Ovary (tissue), 9 donors: ENCODE data around the gene ETF1. TPM values are rescaled to one million over a fixed set of nuclear protein-coding genes. Genes with fewer than 3 reads are reported as not detected.

Experiments
- DNase-seq, 5 donors: peaks; one replicate each; pipeline ENCODE4 v3.0.0-alpha.2; 2019 to 2020
- H3K27ac ChIP-seq, 2 donors: fragments of 200-600 bp; one replicate each; pipeline versions ENCODE4 v1.5.1 to v1.8.0; 2019 to 2022
- H3K27me3 ChIP-seq: fragments of 200-600 bp; one replicate; pipeline ENCODE4 v1.8.0; 2022
- H3K36me3 ChIP-seq: fragments of 200-600 bp; sonication (generic); one replicate; pipeline ENCODE4 v1.5.1; 2019
- H3K4me1 ChIP-seq: one replicate; pipeline ENCODE4 v1.8.1; 2013; ENCODE audit warnings: mild to moderate bottlenecking, moderate library complexity; ENCODE audit not compliant: insufficient read depth
- H3K4me3 ChIP-seq: fragments of 200-600 bp; sonication (generic); one replicate; pipeline ENCODE4 v1.5.1; 2017
- H3K9me3 ChIP-seq, 2 donors: fragments of 200-600 bp in 1 of 2; sonication (generic) in 1 of 2; one replicate each; pipeline versions ENCODE4 v1.5.1 to v1.8.1; 2013 to 2019; ENCODE audit warnings: mild to moderate bottlenecking in 1 of 2, moderate library complexity in 1 of 2
- EP300 ChIP-seq: sonication (generic); formaldehyde crosslinking; IDR thresholded peaks from one replicate; pipeline ENCODE4 v1.6.1; 2017; ENCODE audit warnings: antibody characterized with exemption
- POLR2A ChIP-seq: fragments of 450-650 bp; IDR thresholded peaks from one replicate; pipeline ENCODE4 v1.6.1; 2017; ENCODE audit warnings: antibody characterized with exemption, mild to moderate bottlenecking, moderate library complexity
- WGBS, 3 donors: extraction: QIAGEN DNeasy Blood & Tissue Kit in 1 of 3; methylation state at CpG; one replicate each; pipeline versions ENCODE4 v1.1.5 to v1.1.7; 2013 to 2017; 5-methylcytosine and 5-hydroxymethylcytosine counted together
- intact Hi-C, 4 donors: fragments of 100-400 bp; cut with DNase I; formaldehyde crosslinking; loops; one replicate each; pipeline versions ENCODE4 v1.11.0 to v1.15.1; 2022 to 2023
- polyA plus RNA-seq, 2 donors: library from polyadenylated mRNA; stranded (reverse); fragments of 200-250 nt in 1 of 2; fragments of 350-450 nt in 1 of 2; fragmentation: Illumina TruSeq in 1 of 2; extraction: RNeasy Lipid Tissue Mini Kit (QIAGEN cat#74804) in 1 of 2; gene quantifications; one replicate each; pipeline ENCODE4 v1.2.3, GENCODE V29; 2013 to 2014
- total RNA-seq, 7 donors: library from RNA; depleted of rRNA in 2 of 7; stranded (reverse); fragments of >200 nt in 2 of 7; fragmentation: NEBNext Ultra II Directional in 3 of 7; extraction: Animal tissue kit (Norgen Biotek cat#: 25700) in 3 of 7; gene quantifications; one replicate each; pipeline versions ENCODE4 v1.1.0 to v1.2.4, GENCODE V29; 2016 to 2023
- TF ChIP-seq, protein P1 (sequence below), 3 donors: fragments of 450-650 bp in 2 of 3; fragments of 200-600 bp in 1 of 3; IDR thresholded peaks; one replicate each; pipeline versions ENCODE4 v1.5.1 to v1.8.0; 2016 to 2022; ENCODE audit warnings: antibody characterized with exemption in 3 of 3, mild to moderate bottlenecking in 1 of 3
- donor health status: DM: no; HTN: no; CAD: no; lungs with moderate emphysema.
- donor health status: DM: no; HTN: no; CAD: no.
- donor health status: Bipolar disorder and iron deficiency.
- donor health status: DM: yes; HTN: yes; CAD: no.
- donor health status: DM: no; HTN: no; CAD: no.
- donor health status: DM: yes; HTN: yes; CAD: no.

The ETF1 gene
- total and polyA plus RNA-seq, 9 donors, result 29.3 to 106 (median 68.3) TPM

DNA sequence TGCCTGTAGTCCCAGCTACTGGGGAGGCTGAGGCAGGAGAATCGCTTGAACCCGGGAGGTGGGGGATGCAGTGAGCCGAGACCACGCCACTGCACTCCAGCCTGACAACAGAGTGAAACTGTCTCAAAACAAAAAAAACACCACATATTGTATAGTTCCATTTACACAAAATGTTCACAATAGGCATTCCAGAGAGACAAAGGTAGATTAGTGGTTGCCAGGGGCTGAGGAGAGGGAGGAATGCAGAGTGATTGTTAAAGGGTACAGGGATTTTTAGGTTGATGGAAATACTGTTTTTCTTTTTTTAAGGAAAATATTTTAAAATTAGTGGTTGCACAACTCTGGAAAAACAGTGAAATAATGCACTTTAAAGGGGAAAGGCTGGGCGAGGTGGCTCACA lies 19.6 kb downstream of the ETF1 start:
- Histone ChIP-seq H3K9me3 (no peaks in the 10 kb centered on the region), H3K4me1 (no peaks in the 10 kb centered on the region), H3K27ac (no peak overlapping the region), H3K4me3 (no peak overlapping the region), H3K27me3 (no peaks in the 10 kb centered on the region), H3K36me3 (no peaks in the 10 kb centered on the region)
- intact Hi-C loops, result no loop called here
- TF ChIP-seq EP300, result no peak
- TF ChIP-seq POLR2A, result no peak
- TF ChIP-seq, protein P1, sequence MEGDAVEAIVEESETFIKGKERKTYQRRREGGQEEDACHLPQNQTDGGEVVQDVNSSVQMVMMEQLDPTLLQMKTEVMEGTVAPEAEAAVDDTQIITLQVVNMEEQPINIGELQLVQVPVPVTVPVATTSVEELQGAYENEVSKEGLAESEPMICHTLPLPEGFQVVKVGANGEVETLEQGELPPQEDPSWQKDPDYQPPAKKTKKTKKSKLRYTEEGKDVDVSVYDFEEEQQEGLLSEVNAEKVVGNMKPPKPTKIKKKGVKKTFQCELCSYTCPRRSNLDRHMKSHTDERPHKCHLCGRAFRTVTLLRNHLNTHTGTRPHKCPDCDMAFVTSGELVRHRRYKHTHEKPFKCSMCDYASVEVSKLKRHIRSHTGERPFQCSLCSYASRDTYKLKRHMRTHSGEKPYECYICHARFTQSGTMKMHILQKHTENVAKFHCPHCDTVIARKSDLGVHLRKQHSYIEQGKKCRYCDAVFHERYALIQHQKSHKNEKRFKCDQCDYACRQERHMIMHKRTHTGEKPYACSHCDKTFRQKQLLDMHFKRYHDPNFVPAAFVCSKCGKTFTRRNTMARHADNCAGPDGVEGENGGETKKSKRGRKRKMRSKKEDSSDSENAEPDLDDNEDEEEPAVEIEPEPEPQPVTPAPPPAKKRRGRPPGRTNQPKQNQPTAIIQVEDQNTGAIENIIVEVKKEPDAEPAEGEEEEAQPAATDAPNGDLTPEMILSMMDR (IDR thresholded peaks at IDR 0.05), result no peak
- WGBS, 3 donors, result 95 to 96% (median 96%) methylated on average over 5 of the region's 5 CpGs
- no peak for DNase-seq

DNA sequence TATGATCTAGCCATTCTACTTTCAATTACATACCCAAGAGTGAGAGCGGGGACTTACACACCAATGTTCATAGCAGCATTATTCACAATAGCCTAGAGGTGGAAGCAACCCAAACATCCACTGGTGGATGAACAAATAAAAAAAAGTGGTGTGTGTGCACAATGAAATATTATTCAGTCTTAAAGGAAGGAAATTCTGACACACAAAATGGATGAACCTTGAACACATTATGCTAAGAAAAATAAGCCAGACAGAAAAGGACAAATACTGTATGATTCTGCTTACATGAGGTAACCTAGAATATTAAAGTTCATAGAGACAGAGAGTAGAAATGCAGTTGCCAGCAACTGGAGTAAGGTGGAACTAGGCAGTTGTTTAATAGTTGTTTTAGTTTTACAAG lies 22.1 kb downstream of the ETF1 start:
- TF ChIP-seq, protein P1 (IDR thresholded peaks at IDR 0.05), result no peak
- no peak for TF ChIP-seq POLR2A
- TF ChIP-seq EP300, result no peak
- Histone ChIP-seq H3K36me3 (no peaks in the 10 kb centered on the region), H3K4me3 (no peak overlapping the region), H3K4me1 (no peaks in the 10 kb centered on the region), H3K27ac (no peak overlapping the region), H3K9me3 (no peaks in the 10 kb centered on the region), H3K27me3 (no peaks in the 10 kb centered on the region)
- intact Hi-C loops, result no loop called here
- WGBS, 3 donors, result 85 to 100% (median 86%) methylated on average over 1 of the region's 1 CpG
- DNase-seq, result no peak

DNA sequence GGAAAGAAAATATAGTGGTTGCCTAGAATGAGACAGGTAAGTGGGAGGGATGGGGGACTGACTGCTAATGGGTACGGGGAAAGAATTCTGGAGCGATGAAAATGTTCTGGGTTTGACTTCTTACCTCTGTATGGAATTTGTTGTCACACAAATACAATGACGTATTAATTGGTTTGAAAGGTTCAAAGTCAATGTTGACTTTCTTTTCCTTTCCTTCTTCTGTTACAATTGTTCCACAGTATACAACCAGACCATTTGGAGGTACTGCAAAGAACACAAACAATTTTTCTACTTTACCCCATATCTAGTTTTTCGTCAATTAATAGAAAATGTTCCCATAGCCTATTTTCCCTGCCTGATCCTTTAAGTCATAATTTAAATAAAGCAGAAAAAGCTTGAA lies 25.6 kb downstream of the ETF1 start:
- TF ChIP-seq, protein P1 (IDR thresholded peaks at IDR 0.05), result no peak
- TF ChIP-seq EP300 (no peak), POLR2A (no peak)
- no peak for DNase-seq
- Histone ChIP-seq H3K4me3 (no peak overlapping the region), H3K27me3 (no peaks in the 10 kb centered on the region), H3K27ac (no peak overlapping the region), H3K36me3 (no peaks in the 10 kb centered on the region), H3K9me3 (no peaks in the 10 kb centered on the region), H3K4me1 (no peaks in the 10 kb centered on the region)
- WGBS, 3 donors, result 93 to 95% (median 94%) methylated on average over 4 of the region's 4 CpGs
- intact Hi-C loops, result no loop called here

DNA sequence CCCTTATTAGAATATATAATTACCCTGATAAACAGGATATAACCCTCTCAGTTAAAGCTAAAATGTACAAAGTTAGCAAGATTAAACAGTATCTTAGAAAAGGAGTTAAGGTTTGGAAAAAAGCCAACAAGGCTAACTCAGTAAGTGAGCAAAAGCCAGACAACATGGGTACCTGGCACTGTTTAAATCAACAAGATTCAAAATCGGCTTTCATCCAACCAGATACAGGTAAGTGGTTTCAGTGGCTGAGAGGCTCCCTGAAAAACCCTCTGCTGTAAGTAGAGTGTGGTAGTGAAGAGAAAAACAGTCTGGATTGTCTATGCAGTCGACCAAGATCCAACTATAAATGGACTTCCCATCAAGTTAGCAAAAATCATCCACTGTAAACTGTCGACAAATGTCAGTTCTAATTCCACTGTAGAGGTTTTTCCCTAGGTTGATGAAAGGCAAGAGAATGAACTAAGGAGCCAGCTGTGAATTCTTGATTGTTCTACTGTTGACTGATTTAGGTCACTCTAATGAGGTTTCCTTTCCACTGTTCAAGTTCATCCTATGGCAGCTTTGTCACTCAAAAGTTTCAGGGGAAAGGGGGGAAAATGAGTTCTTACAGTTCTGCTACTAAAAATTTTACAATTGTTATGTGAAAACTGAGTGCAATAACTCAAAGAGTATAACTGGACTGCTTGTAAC lies 27.3 kb downstream of the ETF1 start:
- no peaks in the 10 kb centered on the region for H3K36me3 ChIP-seq
- no peak for DNase-seq
- H3K27ac ChIP-seq, result no peak overlapping the region
- WGBS, 3 donors, result 85 to 87% (median 86%) methylated on average over 3 of the region's 3 CpGs
- intact Hi-C loops, result no loop called here
- TF ChIP-seq POLR2A (no peak), EP300 (no peak)
- TF ChIP-seq, protein P1 (IDR thresholded peaks at IDR 0.05), result no peak
- no peaks in the 10 kb centered on the region for H3K4me1 ChIP-seq
- H3K4me3 ChIP-seq, result no peak overlapping the region
- H3K27me3 ChIP-seq, result no peaks in the 10 kb centered on the region
- H3K9me3 ChIP-seq, result no peaks in the 10 kb centered on the region
